Measurements from ENCODE around the gene MAGI2.

The MAGI2 gene

GRCh38 chr7:79241288-79242060, 212.0 kb downstream of the MAGI2 start:
- no peak for DNase-seq

GRCh38 chr7:79240413-79240812, 213.1 kb downstream of the MAGI2 start:
- DNase-seq: no peak

GRCh38 chr7:79236352-79237028, 217.0 kb downstream of the MAGI2 start:
- DNase-seq: no peak

GRCh38 chr7:79227044-79227443, 226.4 kb downstream of the MAGI2 start:
- no peak for DNase-seq

- DNase-seq: no peak
These were observed 232.3 kb downstream of the MAGI2 start for GRCh38 chr7:79221211-79221610.

GRCh38 chr7:79217976-79218626, 235.4 kb downstream of the MAGI2 start:
- DNase-seq: no peak

- DNase-seq: no peak
These were observed 236.0 kb downstream of the MAGI2 start for GRCh38 chr7:79217468-79217867.

- no peak for DNase-seq
These were observed 237.2 kb downstream of the MAGI2 start for GRCh38 chr7:79216236-79216635.

- DNase-seq: no peak
These were observed 241.1 kb downstream of the MAGI2 start for GRCh38 chr7:79212334-79212733.

- no peak for DNase-seq
These were observed 241.7 kb downstream of the MAGI2 start for GRCh38 chr7:79211724-79212123.

- no peak for DNase-seq
These were observed 253.5 kb downstream of the MAGI2 start for GRCh38 chr7:79199961-79200360.

GRCh38 chr7:79199266-79199665, 254.2 kb downstream of the MAGI2 start:
- DNase-seq: no peak

- DNase-seq: no peak
These were observed 267.9 kb downstream of the MAGI2 start for GRCh38 chr7:79185605-79186004.

- DNase-seq: no peak
These were observed 271.2 kb downstream of the MAGI2 start for GRCh38 chr7:79182283-79182682.

- DNase-seq: no peak
These were observed 272.9 kb downstream of the MAGI2 start for GRCh38 chr7:79180533-79180932.

GRCh38 chr7:79176859-79177477, 276.5 kb downstream of the MAGI2 start:
- no peak for DNase-seq

GRCh38 chr7:79175374-79175773, 278.1 kb downstream of the MAGI2 start:
- DNase-seq: no peak

GRCh38 chr7:79165225-79165624, 288.2 kb downstream of the MAGI2 start:
- DNase-seq: no peak

GRCh38 chr7:79159040-79159664, 294.3 kb downstream of the MAGI2 start:
- DNase-seq: no peak

GRCh38 chr7:79157281-79157680, 296.2 kb downstream of the MAGI2 start:
- no peak for DNase-seq

- no peak for DNase-seq
These were observed 303.6 kb downstream of the MAGI2 start for GRCh38 chr7:79149831-79150230.

- DNase-seq: no peak
These were observed 310.8 kb downstream of the MAGI2 start for GRCh38 chr7:79142706-79143105.

GRCh38 chr7:79141252-79141651, 312.2 kb downstream of the MAGI2 start:
- DNase-seq: no peak
